Loucy (cell line): ENCODE measurements around the gene C19orf25.

Experiments
- H2AFZ ChIP-seq: fragments of 200-600 bp; sonication (generic); 2 replicates; pipeline ENCODE4 v1.6.0; 2016; ENCODE audit warnings: antibody characterized with exemption, mild to moderate bottlenecking, low read length, moderate library complexity
- H3F3A ChIP-seq: fragments of 200-600 bp; 2 replicates; pipeline ENCODE4 v1.6.0; 2016; ENCODE audit warnings: antibody characterized with exemption, low read depth, mild to moderate bottlenecking
- H3K27me3 ChIP-seq: fragments of 200-600 bp; sonication (generic); 2 replicates; pipeline ENCODE4 v1.6.1; 2014; ENCODE audit warnings: low read length, mild to moderate bottlenecking; ENCODE audit not compliant: insufficient read depth, poor library complexity, severe bottlenecking
- H3K36me3 ChIP-seq: fragments of 200-600 bp; sonication (generic); 2 replicates; pipeline ENCODE4 v1.6.1; 2016; ENCODE audit warnings: low read length; ENCODE audit not compliant: insufficient read depth
- H3K4me1 ChIP-seq: fragments of 200-600 bp; sonication (generic); 2 replicates; pipeline ENCODE4 v1.5.1; 2014; ENCODE audit warnings: low read length, mild to moderate bottlenecking; ENCODE audit not compliant: insufficient read depth, poor library complexity, severe bottlenecking
- H3K4me2 ChIP-seq: fragments of 200-600 bp; sonication (generic); 2 replicates; pipeline ENCODE4 v1.6.0; 2014; ENCODE audit warnings: antibody characterized with exemption, low read length, low read depth, mild to moderate bottlenecking; ENCODE audit not compliant: poor library complexity, severe bottlenecking
- H3K4me3 ChIP-seq: fragments of 200-600 bp; sonication (generic); 2 replicates; pipeline ENCODE4 v1.5.1; 2014; ENCODE audit warnings: low read length, mild to moderate bottlenecking, mixed read lengths; ENCODE audit not compliant: poor library complexity, severe bottlenecking
- H3K79me2 ChIP-seq: fragments of 200-600 bp; sonication (generic); 2 replicates; pipeline ENCODE4 v1.6.1; 2014; ENCODE audit warnings: low read length; ENCODE audit not compliant: insufficient read depth
- H3K9ac ChIP-seq: fragments of 200-600 bp; sonication (generic); 2 replicates; pipeline ENCODE4 v1.6.0; 2014; ENCODE audit warnings: mild to moderate bottlenecking, low read depth, low read length, moderate library complexity; ENCODE audit not compliant: poor library complexity, severe bottlenecking
- H3K9me2 ChIP-seq: fragments of 200-600 bp; sonication (generic); replicated peaks from 2 replicates; pipeline ENCODE4 v1.6.1; 2016; ENCODE audit warnings: low read depth, low read length, mixed read lengths
- H3K9me3 ChIP-seq: fragments of 200-600 bp; sonication (generic); 2 replicates; pipeline ENCODE4 v1.6.1; 2014; ENCODE audit warnings: mild to moderate bottlenecking, antibody characterized with exemption, low read length, low read depth; ENCODE audit not compliant: insufficient read depth
- H4K20me1 ChIP-seq: fragments of 200-600 bp; sonication (generic); 2 replicates; pipeline ENCODE4 v1.6.0; 2014; ENCODE audit warnings: antibody characterized with exemption, low read length, mild to moderate bottlenecking; ENCODE audit not compliant: insufficient read depth, poor library complexity, severe bottlenecking
- EZH2phosphoT487 ChIP-seq: fragments of 200-600 bp; IDR thresholded peaks from 2 replicates; pipeline ENCODE4 v1.6.1; 2018; ENCODE audit warnings: antibody characterized with exemption, mild to moderate bottlenecking, moderate library complexity, borderline replicate concordance
- TF ChIP-seq, protein P1 (sequence below): fragments of 200-600 bp; sonication (generic); conservative IDR thresholded peaks from 2 replicates; pipeline ENCODE4 v1.5.1; 2014; ENCODE audit warnings: mild to moderate bottlenecking, antibody characterized with exemption, low read length

Gene C19orf25

DNA sequence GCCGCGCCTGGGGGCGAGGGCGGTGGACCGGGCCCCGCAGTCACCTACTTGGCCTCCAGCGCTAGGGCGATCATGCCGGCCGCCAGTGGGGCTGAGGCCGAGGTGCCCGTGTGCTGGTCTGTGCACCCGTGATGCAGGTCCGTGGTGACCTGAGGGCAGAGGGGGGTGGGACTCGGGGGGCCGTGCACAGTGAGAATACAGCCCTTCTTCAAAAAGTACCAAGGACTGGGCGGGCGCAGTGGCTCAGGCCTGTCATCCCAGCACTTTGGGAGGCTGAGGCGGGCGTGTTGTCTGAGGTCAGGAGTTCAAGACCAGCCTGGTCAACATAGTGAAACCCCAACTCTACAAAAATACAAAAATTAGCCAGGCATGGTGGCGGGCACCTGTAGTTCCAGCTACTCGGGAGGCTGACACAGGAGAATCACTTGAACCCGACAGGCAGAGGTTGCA, 5.0 kb upstream of the C19orf25 start:
- Histone ChIP-seq H2AFZ (no peak overlapping the region), H3K4me3 (no peak overlapping the region), H3K4me2 (no peak overlapping the region), H3K9me2 (no peaks in the 10 kb centered on the region), H3K36me3 (no peaks in the 10 kb centered on the region), H3K27me3 (no peaks in the 10 kb centered on the region), H3F3A (no peaks in the 10 kb centered on the region), H4K20me1 (no peaks in the 10 kb centered on the region), H3K79me2 (no peaks in the 10 kb centered on the region), H3K4me1 (peaks cover 4% of the 10 kb centered on the region), H3K9me3 (no peaks in the 10 kb centered on the region), H3K9ac (no peak overlapping the region)
- no peak for TF ChIP-seq EZH2phosphoT487
- TF ChIP-seq, protein P1, sequence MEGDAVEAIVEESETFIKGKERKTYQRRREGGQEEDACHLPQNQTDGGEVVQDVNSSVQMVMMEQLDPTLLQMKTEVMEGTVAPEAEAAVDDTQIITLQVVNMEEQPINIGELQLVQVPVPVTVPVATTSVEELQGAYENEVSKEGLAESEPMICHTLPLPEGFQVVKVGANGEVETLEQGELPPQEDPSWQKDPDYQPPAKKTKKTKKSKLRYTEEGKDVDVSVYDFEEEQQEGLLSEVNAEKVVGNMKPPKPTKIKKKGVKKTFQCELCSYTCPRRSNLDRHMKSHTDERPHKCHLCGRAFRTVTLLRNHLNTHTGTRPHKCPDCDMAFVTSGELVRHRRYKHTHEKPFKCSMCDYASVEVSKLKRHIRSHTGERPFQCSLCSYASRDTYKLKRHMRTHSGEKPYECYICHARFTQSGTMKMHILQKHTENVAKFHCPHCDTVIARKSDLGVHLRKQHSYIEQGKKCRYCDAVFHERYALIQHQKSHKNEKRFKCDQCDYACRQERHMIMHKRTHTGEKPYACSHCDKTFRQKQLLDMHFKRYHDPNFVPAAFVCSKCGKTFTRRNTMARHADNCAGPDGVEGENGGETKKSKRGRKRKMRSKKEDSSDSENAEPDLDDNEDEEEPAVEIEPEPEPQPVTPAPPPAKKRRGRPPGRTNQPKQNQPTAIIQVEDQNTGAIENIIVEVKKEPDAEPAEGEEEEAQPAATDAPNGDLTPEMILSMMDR = no peak

DNA sequence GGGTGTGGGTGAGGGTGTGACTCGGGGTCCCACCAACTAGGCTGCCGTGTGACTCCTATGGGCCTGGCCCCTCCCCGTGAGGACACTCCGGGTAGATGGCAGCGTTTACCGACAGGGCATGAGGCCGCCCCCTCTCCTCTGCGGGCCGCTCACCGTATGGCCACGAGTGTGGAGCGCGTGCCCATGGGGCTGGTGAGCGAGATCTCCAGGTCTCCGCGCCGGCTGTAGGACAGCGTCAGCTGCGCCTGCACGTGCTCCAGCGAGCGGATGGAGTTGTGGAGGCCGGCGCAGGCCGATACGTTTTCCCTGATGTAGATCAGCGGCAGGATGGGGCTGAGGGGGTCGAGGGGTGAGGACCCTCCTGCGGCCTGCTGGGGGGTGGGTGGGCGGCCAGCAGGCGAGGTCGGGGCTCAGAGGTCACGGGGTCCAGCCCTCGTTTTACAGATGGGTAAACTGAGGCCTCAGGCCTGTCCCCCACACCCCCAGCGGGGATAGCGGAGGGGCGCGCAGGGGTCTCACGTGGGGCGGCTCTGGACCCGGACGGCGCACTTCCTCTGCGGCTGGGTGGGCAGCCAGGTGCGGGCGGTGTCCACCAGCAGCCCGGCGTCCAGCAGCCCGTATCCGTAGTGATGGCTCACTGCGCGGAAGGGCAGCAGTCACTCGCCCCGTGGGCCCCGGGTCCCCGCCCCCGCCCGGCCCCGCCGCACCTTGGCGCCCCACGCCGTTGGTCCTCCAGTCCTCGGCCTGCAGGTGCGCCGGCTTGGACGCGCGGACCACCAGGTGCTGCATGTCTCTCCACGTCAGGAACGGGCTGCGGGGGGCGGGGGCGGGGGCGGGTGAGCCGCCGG, 4.3 kb upstream of the C19orf25 start:
- no peaks in the 10 kb centered on the region for H3K9me2 ChIP-seq
- H4K20me1 ChIP-seq = peaks cover 5% of the 10 kb centered on the region
- H3K36me3 ChIP-seq = no peaks in the 10 kb centered on the region
- peaks cover 4% of the 10 kb centered on the region for H3K4me1 ChIP-seq
- no peak for TF ChIP-seq EZH2phosphoT487
- TF ChIP-seq, protein P1 = no peak
- no peak overlapping the region for H2AFZ ChIP-seq
- H3K79me2 ChIP-seq = peaks cover 6% of the 10 kb centered on the region
- H3K9me3 ChIP-seq = no peaks in the 10 kb centered on the region
- H3F3A ChIP-seq = no peaks in the 10 kb centered on the region
- H3K4me2 ChIP-seq = no peak overlapping the region
- no peak overlapping the region for H3K9ac ChIP-seq
- H3K4me3 ChIP-seq = no peak overlapping the region
- no peaks in the 10 kb centered on the region for H3K27me3 ChIP-seq

DNA sequence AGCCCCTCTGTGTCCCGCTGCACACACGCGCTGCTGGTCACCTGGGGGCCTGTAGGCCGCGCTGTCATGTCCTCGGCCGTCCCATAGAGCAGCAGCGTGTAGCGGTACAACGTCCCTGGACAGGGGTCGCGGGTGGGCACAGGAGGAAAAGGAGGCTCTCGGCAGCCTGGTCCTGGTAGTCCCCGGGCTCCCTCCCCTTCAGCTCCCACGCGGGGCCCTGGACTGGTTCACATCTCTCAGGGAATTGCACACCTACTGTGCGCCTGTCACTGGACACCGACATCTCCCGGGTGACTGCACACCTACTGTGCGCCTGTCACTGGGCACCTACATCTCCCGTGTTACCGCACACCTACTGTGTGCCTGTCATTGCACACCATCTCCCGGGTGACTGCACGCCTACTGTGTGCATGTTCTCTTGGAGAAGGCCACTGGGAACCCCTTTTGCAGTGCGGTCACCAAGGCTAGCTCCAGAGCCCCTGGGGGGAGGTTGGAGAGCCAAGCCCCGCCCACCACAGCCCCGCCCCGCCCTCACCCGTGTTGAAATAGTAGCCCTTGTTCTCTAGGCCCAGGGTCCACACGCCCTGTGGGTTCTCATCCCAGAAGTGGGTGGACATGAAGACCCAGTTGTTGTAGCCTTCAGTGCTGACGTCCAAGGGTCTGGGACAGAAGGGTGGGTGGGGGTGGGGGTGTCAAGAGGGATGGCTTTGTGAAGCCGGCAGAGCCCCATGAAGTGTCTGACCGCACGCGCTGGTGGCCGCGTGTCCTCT, 3.5 kb upstream of the C19orf25 start:
- TF ChIP-seq EZH2phosphoT487 = no peak
- TF ChIP-seq, protein P1 = no peak
- Histone ChIP-seq H2AFZ (no peak overlapping the region), H3K27me3 (no peaks in the 10 kb centered on the region), H3K4me3 (no peak overlapping the region), H3F3A (no peaks in the 10 kb centered on the region), H3K9me3 (no peaks in the 10 kb centered on the region), H4K20me1 (peaks cover 5% of the 10 kb centered on the region), H3K36me3 (no peaks in the 10 kb centered on the region), H3K4me2 (no peak overlapping the region), H3K4me1 (peaks cover 7% of the 10 kb centered on the region), H3K79me2 (peaks cover 14% of the 10 kb centered on the region), H3K9ac (no peak overlapping the region), H3K9me2 (no peaks in the 10 kb centered on the region)
